GM21447 (cell line): ENCODE data around the gene EFNB3.

ENCODE experiments used
- ATAC-seq: cut with Tn5 transposase; IDR thresholded peaks from one replicate; pipeline ENCODE4 v1.9.1; 2021; ENCODE audit not compliant: unreplicated experiment

The EFNB3 gene

GRCh38 chr17:7716901-7717755 is 12.1 kb downstream of the EFNB3 start, which contains the start of gene DNAH2:
Gene DNAH2, plus strand, starts transcription at chr17:7717744. Its CDS starts 1,991 bp downstream, at chr17:7719735.
- ATAC-seq, result no peak

DNA sequence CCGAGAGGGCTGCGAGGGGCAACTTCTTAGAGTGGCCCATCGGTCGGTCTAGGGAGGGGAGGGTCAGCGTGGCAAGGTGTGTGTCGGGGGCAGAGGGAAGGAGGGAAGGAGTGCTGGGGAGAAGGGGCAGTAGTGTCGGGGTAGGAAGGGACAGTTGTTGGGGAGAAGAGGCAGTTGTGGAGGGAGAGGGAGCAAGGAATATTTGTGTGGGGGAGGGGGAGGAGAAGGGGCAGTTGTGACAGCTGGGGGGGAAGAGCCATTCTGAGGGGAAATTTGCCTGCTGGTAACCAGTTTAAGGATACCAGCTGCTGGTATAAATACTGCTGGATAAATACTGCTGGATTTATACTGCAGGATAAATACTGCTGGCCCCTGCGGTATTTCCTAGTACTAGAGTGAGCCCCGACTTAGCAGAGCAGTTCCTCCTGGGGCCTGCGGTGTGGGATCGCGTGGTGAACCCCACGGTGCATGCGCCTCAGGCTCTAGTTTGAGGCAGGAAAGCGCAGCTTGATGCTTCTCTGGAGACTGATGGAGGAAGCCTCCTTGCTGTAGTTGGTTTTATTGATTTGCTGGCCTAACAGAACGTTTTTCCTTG is 12.9 kb downstream of the EFNB3 start:
- no peak for ATAC-seq

GRCh38 chr17:7719661-7720060 is 14.7 kb downstream of the EFNB3 start:
- no peak for ATAC-seq

GRCh38 chr17:7720125-7720524 is 15.1 kb downstream of the EFNB3 start:
- no peak for ATAC-seq

DNA sequence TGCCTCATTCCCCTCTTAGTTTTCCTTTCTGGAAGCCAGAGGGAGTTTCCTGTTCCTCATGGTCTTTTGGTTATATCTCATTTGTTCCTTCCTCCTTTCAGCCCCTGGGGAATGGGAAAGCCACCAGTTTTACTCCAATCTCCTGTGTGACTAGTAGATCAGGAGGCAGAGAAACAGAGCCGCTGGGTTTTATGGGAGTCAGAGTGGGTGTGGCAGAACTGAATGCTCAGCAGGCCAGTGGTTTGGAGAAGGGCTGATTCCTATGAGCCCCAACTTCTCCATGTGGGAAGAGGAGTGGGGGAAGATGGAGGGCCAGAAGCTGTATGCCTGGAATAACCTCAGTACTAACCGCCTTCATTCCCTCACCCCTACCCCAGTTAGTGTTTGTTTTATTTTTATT is 16.6 kb downstream of the EFNB3 start:
- no peak for ATAC-seq

DNA sequence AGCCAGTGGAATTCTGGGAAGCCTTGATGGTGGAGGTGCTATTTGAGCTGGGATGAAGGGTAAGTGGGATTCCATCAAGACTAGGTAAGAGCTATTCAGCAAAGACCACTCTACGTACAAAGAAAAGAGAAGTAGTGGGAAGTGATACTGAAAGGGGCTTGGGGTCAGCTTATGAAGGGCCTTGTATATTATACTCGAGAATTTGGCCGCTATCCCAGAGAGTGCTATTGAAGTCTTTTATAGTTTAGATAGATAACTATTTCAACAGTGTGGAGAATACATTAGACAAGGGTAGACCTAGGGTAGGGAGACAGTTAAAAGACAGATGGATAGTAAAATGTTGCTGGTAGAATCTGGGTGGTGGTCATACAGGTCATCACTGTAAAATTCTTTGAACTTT is 22.9 kb downstream of the EFNB3 start:
- no peak for ATAC-seq

GRCh38 chr17:7729816-7730215 is 24.8 kb downstream of the EFNB3 start:
- no peak for ATAC-seq

DNA sequence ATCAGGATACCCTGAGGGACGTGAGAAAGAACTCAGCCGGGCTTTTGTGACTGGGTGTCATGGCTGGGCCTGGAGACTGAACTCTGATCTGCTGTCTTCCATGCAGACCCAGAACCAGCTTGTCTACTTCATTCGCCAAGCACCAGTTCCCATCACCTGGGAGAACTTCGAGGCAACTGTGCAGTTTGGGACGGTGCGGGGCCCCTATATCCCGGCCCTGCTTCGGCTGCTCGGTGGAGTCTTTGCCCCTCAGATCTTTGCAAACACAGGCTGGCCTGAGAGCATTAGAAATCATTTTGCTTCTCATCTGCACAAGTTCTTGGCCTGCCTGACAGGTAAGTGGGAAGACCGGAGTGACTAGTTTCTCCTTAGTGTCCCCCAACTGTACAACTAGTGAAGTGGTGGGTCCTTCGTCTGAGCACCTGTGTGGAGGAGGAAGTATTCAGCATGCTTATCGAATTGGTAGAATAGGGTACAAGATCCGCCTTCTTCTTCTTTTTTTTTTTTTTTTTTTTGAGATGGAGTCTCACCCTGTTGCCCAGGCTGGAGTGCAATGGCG is 28.1 kb downstream of the EFNB3 start:
- no peak for ATAC-seq

- no peak for ATAC-seq
Measured at GRCh38 chr17:7737601-7738000, 32.6 kb downstream of the EFNB3 start.

GRCh38 chr17:7739746-7740145 is 34.7 kb downstream of the EFNB3 start:
- ATAC-seq, result no peak

GRCh38 chr17:7740481-7741001 is 35.5 kb downstream of the EFNB3 start:
- ATAC-seq, result no peak

DNA sequence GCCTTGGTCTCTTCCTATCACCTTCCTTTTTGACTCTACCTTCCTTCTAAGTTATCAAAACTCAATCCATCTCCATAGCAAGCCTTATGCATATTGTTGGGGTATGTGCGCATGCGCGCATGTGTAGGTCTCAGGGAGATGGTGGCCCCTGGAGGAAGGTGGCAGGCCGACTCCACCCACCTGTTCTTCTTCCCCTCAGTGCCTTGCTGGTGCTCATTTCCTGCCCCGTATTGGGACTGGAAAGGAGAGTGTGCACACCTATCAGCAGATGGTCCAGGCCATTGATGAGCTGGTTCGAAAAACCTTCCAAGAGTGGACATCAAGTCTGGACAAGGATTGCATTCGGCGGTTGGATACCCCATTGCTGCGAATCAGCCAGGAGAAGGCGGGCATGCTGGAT is 37.7 kb downstream of the EFNB3 start:
- no peak for ATAC-seq

GRCh38 chr17:7744416-7744815 is 39.4 kb downstream of the EFNB3 start:
- no peak for ATAC-seq

GRCh38 chr17:7745748-7746470 is 40.9 kb downstream of the EFNB3 start:
- no peak for ATAC-seq

DNA sequence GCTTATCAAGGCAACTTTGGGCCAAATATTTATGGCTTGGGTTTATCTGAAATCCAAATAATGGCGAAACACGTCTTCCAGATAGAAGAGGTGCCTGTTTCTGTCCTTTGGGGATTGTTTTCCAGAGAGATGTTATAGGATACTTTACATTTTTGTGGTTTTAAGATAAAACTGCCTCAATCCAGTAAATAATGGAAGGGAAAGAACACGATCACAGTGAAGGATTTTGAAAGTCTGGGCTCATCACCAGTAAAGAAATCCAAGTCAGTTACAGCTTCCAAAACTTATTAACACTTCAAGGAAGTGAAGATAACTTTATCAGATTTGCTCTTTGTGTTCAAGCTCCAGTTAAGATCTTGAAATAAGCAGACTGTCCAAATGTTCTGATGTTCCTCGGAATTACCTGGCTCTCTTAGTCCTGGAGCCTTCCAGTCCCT is 42.7 kb downstream of the EFNB3 start:
- ATAC-seq, result no peak

DNA sequence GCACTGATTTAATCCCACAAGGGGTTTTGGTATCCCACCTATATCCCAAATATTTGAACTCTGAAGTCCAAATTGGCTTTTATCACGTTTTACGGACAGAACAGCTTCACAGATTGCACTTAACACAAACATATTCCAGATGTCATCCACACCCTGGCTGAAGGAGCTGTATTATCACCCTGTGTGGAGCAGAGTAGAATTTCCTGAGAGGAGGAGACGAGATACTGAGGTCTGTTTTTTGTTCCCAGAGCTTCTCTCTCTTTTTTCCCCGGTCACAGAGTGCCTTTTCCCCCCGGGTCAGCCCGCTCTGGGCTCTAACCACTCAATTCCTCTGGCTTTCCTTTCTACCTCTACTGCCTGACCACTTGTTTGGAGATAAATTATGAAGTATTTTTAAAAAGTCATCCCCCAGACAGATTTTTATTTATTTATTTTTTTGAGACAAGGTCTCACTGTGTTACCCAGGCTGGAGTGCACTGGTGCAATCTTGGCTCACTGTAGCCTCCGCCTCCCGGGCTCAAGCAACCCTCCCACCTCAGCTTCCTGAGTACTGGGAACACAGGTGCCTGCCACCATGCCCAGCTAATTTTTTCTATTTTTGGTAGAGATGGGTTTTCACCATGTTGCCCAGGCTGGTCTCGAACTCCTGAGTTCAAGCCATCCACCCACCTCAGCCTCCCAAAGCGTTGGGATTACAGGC is 43.2 kb downstream of the EFNB3 start:
- ATAC-seq, result no peak

DNA sequence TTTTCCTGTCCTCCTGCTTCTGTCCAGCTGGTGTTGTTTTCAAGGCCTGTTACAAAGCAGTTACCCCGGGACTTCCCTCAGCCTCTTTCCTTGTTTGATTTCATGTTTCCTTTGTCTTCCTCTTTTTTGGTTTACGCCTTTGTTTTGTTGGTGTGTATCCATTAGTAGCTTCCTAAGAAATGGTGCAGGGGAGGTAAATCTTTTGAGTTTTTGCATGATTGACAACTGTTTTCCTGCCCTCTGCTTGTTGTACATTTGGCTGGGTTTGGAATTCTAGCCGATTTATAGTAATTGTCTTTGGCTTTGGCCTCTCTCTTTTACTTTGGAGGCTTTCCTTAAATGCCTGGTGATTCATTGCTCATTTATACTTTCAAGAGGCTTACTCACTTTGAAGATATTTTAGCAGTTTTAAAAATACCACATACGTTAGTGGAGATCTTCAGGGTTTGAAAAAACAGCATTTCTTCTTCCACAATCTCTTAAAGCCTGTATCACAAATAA is 45.4 kb downstream of the EFNB3 start:
- no peak for ATAC-seq

GRCh38 chr17:7754656-7755055 is 49.7 kb downstream of the EFNB3 start:
- no peak for ATAC-seq

DNA sequence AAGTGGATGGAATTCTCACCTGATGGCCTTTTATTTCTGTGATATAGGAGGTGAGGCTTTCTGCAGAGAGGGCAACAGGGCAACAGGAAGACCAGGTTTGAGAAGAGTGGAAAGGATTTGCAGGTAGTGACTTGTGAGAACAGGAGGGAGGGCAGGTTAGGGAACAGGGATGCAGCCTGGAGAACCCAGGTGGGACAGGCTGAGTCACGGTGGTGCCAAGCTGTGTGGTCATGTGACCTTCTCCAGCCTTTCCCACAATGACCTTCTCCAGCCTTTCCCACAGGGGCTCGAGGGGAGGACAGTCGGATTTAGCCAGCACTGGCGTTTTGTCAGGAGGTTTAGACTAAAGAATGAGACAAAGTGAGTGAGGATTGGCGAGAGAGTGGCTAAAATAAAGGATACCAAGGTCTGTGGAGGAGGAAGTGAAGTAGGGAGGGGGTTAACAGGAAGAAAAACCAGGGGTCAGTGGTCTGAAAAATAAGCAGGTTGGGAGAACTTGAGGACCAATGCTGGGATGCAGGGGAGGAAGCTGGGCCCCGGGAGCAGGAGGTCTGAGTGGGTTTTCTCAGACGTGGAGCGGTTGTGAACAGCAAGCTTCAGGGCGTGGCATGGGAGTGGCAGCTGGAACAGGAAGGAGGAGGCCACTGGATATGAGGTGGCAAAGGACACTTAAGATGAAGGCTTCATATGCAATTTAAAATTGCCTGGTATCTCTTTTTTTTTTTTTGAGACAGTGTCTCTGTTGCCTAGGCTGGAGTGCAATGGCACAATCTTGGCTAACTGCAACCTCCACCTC is 50.3 kb downstream of the EFNB3 start:
- ATAC-seq, result no peak

GRCh38 chr17:7756968-7757367 is 52.0 kb downstream of the EFNB3 start:
- ATAC-seq, result no peak
